Measurements from ENCODE around the gene MED15. TPM values are rescaled to one million over a fixed set of nuclear protein-coding genes. Genes with fewer than 3 reads are reported as not detected.

Gene MED15
- total RNA-seq, 4 donors from 2014 or later: 33.6 to 65.1 (median 36.1) TPM

DNA sequence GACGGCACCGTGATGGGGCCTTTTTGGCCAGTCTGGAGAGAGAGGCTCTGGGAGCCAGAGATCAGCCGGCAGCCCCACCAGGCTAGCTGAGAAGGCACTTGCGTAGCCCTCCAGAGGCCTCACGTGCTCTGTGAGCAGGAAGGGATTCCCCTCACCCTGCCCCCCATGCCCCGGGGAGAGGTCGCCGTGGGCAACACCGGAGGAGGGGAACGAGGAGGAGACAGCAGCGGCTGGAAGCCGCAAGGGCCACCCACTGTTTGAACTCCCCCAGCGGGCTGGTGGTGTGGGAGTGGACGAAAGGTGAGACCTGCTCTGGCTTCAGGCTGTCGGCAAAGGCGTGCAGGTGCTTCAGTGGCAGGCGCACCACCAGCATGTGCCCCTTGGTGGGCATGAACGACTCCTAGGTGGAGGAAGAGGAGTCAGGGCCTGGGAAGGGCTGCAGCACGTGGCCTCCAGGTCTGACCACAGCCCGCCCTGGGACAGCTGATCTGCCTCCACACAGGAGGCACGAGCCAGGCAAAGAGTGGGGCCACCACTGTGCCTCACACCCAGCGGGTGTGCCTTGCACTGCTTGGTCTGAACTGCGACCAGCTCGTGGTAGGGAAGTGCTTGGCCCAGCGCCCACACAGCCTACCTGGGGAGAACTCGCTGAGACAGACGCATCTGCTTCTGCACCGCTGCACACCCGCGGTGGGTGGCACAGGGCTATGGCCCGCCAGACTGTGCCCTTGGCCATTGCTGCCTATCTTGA, 99.9 kb downstream of the MED15 start:
- Histone ChIP-seq H3K27me3 (no peaks in the 10 kb centered on the region), H3K9me3 (no peaks in the 10 kb centered on the region), H3K27ac (peak overlapping the region in 1 of 3 donors; percentile 56), H3K4me1 (peaks cover 16 to 26% of the 10 kb centered on the region in 2 donors), H3K36me3 (no peaks in the 10 kb centered on the region), H3K4me3 (replicated peaks in 1 of 3) (no peak overlapping the region)
- 53 to 55% methylated on average over 17 to 21 of the region's 31 CpGs for WGBS, 2 donors
- intact Hi-C loops (cut with DNase I): no loop called here
- peak; percentile 73 to 91 for DNase-seq
- TF ChIP-seq POLR2A (IDR thresholded peaks at IDR 0.05): no peak
- TF ChIP-seq, protein P1, sequence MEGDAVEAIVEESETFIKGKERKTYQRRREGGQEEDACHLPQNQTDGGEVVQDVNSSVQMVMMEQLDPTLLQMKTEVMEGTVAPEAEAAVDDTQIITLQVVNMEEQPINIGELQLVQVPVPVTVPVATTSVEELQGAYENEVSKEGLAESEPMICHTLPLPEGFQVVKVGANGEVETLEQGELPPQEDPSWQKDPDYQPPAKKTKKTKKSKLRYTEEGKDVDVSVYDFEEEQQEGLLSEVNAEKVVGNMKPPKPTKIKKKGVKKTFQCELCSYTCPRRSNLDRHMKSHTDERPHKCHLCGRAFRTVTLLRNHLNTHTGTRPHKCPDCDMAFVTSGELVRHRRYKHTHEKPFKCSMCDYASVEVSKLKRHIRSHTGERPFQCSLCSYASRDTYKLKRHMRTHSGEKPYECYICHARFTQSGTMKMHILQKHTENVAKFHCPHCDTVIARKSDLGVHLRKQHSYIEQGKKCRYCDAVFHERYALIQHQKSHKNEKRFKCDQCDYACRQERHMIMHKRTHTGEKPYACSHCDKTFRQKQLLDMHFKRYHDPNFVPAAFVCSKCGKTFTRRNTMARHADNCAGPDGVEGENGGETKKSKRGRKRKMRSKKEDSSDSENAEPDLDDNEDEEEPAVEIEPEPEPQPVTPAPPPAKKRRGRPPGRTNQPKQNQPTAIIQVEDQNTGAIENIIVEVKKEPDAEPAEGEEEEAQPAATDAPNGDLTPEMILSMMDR (IDR thresholded peaks at IDR 0.05): no peak

DNA sequence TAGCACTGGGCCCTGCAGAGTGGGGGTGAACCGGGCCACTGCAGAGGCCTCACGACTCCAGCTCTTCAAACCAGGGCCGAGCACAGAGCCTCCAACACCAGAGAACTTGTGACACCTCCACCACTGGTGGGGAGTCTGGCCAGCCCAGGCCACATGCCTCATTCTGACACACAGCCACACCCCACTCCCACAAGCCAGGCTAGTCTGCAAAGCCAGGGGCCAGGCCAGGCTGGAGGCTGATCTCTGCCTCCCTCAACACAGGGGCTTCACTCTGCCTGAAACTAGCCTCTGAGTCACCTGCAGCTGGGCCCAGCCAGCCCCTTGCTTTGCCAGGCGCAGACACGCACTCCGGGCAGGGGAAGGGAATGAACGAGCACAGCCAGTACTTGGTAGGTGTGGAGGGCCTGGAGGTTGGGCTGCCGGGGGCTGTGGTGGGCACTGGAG, 102.9 kb downstream of the MED15 start:
- Histone ChIP-seq H3K9me3 (no peaks in the 10 kb centered on the region), H3K27me3 (no peaks in the 10 kb centered on the region), H3K36me3 (no peaks in the 10 kb centered on the region), H3K4me1 (peaks cover 16 to 26% of the 10 kb centered on the region in 2 donors), H3K27ac (peak overlapping the region; percentile 40 to 54 (median 44)), H3K4me3 (replicated peaks in 1 of 3) (no peak overlapping the region)
- WGBS, 2 donors: 61 to 70% methylated on average over 5 of the region's 8 CpGs
- no peak for TF ChIP-seq POLR2A (IDR thresholded peaks at IDR 0.05)
- TF ChIP-seq, protein P1 (IDR thresholded peaks at IDR 0.05): no peak
- DNase-seq: peak; percentile 61 to 68
- intact Hi-C loops (cut with DNase I): no loop called here

DNA sequence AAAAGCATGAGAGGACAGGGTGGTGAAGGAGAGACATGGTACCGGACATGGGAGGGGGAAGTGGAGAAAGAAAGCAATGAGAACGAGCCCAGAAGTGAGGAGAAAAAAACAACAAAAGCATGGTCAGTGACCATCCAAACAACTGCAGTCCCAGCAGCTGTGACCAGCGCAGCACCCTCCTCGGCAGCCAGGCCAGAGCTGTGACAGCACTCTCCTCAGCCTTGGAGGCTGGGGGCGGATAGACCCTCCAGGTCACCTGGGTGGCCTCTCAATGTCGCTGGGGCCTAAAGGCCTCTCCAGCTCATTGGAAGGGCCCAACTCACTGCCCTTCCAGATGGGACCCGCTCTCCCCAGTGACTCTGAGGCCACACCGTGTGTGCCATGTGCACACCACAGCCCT, 103.3 kb downstream of the MED15 start:
- 49% methylated on average over 8 of the region's 8 CpGs for WGBS, 2 donors
- H3K4me3 ChIP-seq (replicated peaks in 1 of 3): no peak overlapping the region
- no peaks in the 10 kb centered on the region for H3K27me3 ChIP-seq
- peak; percentile 44 to 58 for DNase-seq
- peak overlapping the region; percentile 40 to 54 (median 44) for H3K27ac ChIP-seq
- H3K9me3 ChIP-seq: no peaks in the 10 kb centered on the region
- peaks cover 15 to 26% of the 10 kb centered on the region in 2 donors for H3K4me1 ChIP-seq
- no peaks in the 10 kb centered on the region for H3K36me3 ChIP-seq
- intact Hi-C loops (cut with DNase I): no loop called here
- no peak for TF ChIP-seq POLR2A (IDR thresholded peaks at IDR 0.05)
- TF ChIP-seq, protein P1 (IDR thresholded peaks at IDR 0.05): no peak

DNA sequence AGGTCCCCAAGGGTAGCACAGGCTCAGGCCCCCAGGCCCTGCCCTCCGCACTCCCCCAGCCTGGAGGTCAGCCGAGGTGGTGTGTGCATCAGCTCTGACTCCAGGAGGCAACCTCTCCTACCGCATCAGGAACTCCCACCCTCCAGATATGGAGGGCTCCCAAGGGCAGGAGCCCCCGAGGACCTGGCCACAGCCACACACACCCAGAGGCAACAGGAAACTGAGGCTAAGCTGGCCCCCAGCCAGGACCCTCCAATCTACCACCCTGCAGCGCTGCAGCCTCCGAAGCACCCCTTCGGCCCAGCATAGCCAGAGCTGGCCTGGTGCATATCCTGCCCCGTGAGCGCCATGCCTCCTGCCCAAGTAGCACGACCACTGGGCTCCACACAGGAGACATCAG, 104.0 kb downstream of the MED15 start:
- no peaks in the 10 kb centered on the region for H3K36me3 ChIP-seq
- H3K4me1 ChIP-seq: peaks cover 13 to 26% of the 10 kb centered on the region in 2 donors
- H3K4me3 ChIP-seq (replicated peaks in 1 of 3): no peak overlapping the region
- TF ChIP-seq, protein P1 (IDR thresholded peaks at IDR 0.05): no peak
- no peaks in the 10 kb centered on the region for H3K9me3 ChIP-seq
- no peaks in the 10 kb centered on the region for H3K27me3 ChIP-seq
- H3K27ac ChIP-seq: no peak overlapping the region
- intact Hi-C loops (cut with DNase I): no loop called here
- DNase-seq: no peak
- WGBS, 2 donors: 92 to 94% methylated on average over 3 to 8 of the region's 10 CpGs

DNA sequence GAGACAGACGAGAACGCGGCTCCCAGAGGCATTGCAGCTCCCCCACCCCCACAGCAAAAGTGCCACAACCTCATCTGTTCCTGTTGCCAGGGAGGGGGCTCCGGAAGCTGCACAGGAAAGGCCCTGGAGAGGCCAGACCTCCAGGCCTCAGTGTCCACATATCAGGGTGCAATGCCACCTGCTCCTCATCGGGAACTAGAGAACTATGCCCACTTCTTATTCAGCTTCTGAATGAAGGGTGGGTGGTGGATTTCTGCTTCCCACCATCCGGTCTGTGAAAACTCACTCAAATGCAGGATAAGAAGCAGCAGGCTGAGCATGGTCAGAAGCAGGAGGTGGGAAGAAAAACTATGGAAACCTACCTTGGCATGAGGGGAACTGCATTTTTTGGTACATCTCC, 105.9 kb downstream of the MED15 start:
- Histone ChIP-seq H3K9me3 (no peaks in the 10 kb centered on the region), H3K27me3 (no peaks in the 10 kb centered on the region), H3K36me3 (no peaks in the 10 kb centered on the region), H3K4me3 (replicated peaks in 1 of 3) (no peak overlapping the region), H3K4me1 (peaks cover 7 to 15% of the 10 kb centered on the region in 2 donors), H3K27ac (no peak overlapping the region)
- 82 to 93% methylated on average over 5 to 6 of the region's 6 CpGs for WGBS, 2 donors
- intact Hi-C loops (cut with DNase I): no loop called here
- DNase-seq: no peak
- TF ChIP-seq POLR2A (IDR thresholded peaks at IDR 0.05): no peak
- TF ChIP-seq, protein P1 (IDR thresholded peaks at IDR 0.05): no peak
